Measurements from ENCODE around the gene TEX14. TPM values are rescaled to one million over a fixed set of nuclear protein-coding genes. Genes with fewer than 3 reads are reported as not detected.
"Not testable (repeated sequence)": the region's sequence is repeated elsewhere in the genome, so short reads cannot be mapped to it uniquely, and the experiment has no call there.

Gene TEX14
- total and polyA plus RNA-seq, 2 donors (not counting 3 experiments of a cell fraction or from before 2014, with no cell fraction given), result 0.10 TPM; not detected in 1

DNA sequence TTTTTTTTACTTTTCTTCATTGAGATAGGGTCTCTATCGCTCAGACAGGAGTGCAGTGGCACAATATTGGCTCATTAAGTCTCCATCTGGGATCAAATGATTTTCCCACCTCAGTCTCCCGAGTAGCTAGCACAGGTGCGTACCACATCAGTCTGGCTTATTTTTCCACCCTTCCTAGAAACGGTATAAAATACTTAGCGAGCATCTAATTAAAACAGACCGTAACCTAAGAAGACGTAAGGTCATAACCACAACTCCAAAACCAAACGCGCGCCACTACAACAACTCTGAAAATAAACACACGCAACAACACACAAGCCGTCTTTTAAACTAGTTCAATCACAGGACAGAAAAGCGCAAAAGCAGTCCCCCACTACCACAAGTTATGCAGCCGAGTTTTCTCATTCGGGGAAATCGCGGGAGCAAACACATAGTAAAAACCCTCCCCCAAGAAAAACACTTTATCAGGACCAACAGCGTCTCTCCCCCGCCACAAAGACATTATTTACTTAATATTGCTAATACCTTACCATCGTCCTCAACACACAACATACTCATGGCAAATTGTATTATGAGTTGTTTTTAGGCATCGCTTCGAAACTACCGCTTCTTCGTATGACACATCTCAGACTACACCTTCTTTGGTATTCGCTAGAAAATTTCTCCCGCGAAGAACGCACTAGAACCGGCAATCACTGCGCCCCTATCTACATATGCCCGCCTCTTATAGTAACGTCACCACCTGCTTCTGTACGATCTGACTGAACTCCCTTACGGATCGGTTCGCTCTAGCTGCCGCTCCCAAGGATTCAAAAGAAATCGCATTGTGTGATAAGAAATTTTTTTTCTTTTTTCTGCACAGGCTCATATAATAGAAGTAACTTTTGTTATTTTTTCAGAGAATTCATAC, 32.8 kb downstream of the TEX14 start:
- no peaks in the 10 kb centered on the region for H3K36me3 ChIP-seq (ENCODE audit: control insufficient read depth in 2 of 2, extremely low read depth in 1 of 2, insufficient read depth in 2 of 2, low read length in 2 of 2)
- dilution Hi-C loops (cut with MboI; ENCODE audit: extremely low pct_ligation_motif_present, low sequenced_read_pairs) (no loop called here), intact Hi-C loops (cut with micrococcal nuclease) (loop anchor here (1.0 to 2.0 kb wide), 8 partner anchors 17 to 447 kb away; partner anchors contain the start of genes RAD51C, TEX14 and TRIM37)
- no peaks in the 10 kb centered on the region for H4K20me1 ChIP-seq (replicated peaks; ENCODE audit: control insufficient read depth, extremely low read depth, insufficient read depth, low read length)
- TSS peak; percentile 100 for BruUV-seq (replicated peaks)
- H3K4me3 ChIP-seq (replicated peaks in 1 of 3; ENCODE audit: insufficient read depth in 1 of 3, low read depth in 1 of 3, low read length in 3 of 3), result peak overlapping the region; percentile 26 to 42 (median 28)
- no peaks in the 10 kb centered on the region for H3K9me1 ChIP-seq (replicated peaks; ENCODE audit: control insufficient read depth, extremely low read depth, insufficient read depth, low read length)
- no peaks in the 10 kb centered on the region for H3K9me3 ChIP-seq (replicated peaks; ENCODE audit: control insufficient read depth, insufficient read depth, low read length)
- no peaks in the 10 kb centered on the region for H3K4me1 ChIP-seq (ENCODE audit: control insufficient read depth, extremely low read depth, insufficient read depth, low read length)
- POLR2A ChIA-PET, result interaction anchor here (0.7 to 6.2 kb wide), 12 partner anchors 16 to 496 kb away, joined by 3 to 105 read pairs (median 5); partner anchors contain the start of genes PRR11 and RAD51C
- CTCF ChIA-PET, result interaction anchor here (0.6 to 1.6 kb wide), 7 partner anchors 27 to 346 kb away, joined by 3 to 5 read pairs (median 3); no protein-coding TSS in a partner anchor
- no peaks in the 10 kb centered on the region for H3K79me2 ChIP-seq (ENCODE audit: control insufficient read depth, insufficient read depth, low read length)
- H3K27me3 ChIP-seq (ENCODE audit: control insufficient read depth in 2 of 2, insufficient read depth in 2 of 2, low read length in 2 of 2), result no peaks in the 10 kb centered on the region
- peak overlapping the region; percentile 60 for H3K4me2 ChIP-seq (ENCODE audit: insufficient read depth, low read length)
- TF ChIP-seq GATA2 (IDR thresholded peaks at IDR 0.05; ENCODE audit: insufficient read depth, insufficient read length, low read depth, low read length), result peak; percentile 19
- no peak for TF ChIP-seq EZH2 (IDR thresholded peaks at IDR 0.05; ENCODE audit: borderline replicate concordance, low read depth, low read length, severe bottlenecking)
- peak; percentile 100 for TF ChIP-seq POLR2A (IDR thresholded peaks at IDR 0.05; ENCODE audit: low read depth, low read length)
- TF ChIP-seq FOS (IDR thresholded peaks at IDR 0.05; ENCODE audit: borderline replicate concordance, insufficient read depth, low read length), result no peak
- TF ChIP-seq POLR2AphosphoS5 (IDR thresholded peaks at IDR 0.05; ENCODE audit: insufficient read depth, low read depth, low read length), result peak; percentile 100
- TF ChIP-seq MYC (IDR thresholded peaks at IDR 0.05; ENCODE audit: low read depth, low read length), result no peak
- TF ChIP-seq, protein P1, sequence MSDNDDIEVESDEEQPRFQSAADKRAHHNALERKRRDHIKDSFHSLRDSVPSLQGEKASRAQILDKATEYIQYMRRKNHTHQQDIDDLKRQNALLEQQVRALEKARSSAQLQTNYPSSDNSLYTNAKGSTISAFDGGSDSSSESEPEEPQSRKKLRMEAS (IDR thresholded peaks at IDR 0.05; ENCODE audit: insufficient read depth, insufficient read length), result no peak
- TF ChIP-seq JUN (IDR thresholded peaks at IDR 0.05; ENCODE audit: borderline replicate concordance, insufficient read depth, insufficient read length, low read depth), result peak; percentile 20
- TF ChIP-seq, protein P2, sequence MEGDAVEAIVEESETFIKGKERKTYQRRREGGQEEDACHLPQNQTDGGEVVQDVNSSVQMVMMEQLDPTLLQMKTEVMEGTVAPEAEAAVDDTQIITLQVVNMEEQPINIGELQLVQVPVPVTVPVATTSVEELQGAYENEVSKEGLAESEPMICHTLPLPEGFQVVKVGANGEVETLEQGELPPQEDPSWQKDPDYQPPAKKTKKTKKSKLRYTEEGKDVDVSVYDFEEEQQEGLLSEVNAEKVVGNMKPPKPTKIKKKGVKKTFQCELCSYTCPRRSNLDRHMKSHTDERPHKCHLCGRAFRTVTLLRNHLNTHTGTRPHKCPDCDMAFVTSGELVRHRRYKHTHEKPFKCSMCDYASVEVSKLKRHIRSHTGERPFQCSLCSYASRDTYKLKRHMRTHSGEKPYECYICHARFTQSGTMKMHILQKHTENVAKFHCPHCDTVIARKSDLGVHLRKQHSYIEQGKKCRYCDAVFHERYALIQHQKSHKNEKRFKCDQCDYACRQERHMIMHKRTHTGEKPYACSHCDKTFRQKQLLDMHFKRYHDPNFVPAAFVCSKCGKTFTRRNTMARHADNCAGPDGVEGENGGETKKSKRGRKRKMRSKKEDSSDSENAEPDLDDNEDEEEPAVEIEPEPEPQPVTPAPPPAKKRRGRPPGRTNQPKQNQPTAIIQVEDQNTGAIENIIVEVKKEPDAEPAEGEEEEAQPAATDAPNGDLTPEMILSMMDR (IDR thresholded peaks at IDR 0.05; ENCODE audit: extremely low read depth in 1 of 2, insufficient read depth in 1 of 2, low read depth in 1 of 2, low read length in 2 of 2), result no peak
- DNase-seq (ENCODE audit: low read depth, low spot score) (peak; percentile 98), FAIRE-seq (peak; percentile 90)
- peak overlapping the region; percentile 94 for H3K27ac ChIP-seq (ENCODE audit: insufficient read depth, low read depth, low read length)
- H2AFZ ChIP-seq (ENCODE audit: low read depth, low read length), result peak overlapping the region; percentile 22
- peak overlapping the region; percentile 96 for H3K9ac ChIP-seq (replicated peaks; ENCODE audit: extremely low read depth, insufficient read depth, low read length)

DNA sequence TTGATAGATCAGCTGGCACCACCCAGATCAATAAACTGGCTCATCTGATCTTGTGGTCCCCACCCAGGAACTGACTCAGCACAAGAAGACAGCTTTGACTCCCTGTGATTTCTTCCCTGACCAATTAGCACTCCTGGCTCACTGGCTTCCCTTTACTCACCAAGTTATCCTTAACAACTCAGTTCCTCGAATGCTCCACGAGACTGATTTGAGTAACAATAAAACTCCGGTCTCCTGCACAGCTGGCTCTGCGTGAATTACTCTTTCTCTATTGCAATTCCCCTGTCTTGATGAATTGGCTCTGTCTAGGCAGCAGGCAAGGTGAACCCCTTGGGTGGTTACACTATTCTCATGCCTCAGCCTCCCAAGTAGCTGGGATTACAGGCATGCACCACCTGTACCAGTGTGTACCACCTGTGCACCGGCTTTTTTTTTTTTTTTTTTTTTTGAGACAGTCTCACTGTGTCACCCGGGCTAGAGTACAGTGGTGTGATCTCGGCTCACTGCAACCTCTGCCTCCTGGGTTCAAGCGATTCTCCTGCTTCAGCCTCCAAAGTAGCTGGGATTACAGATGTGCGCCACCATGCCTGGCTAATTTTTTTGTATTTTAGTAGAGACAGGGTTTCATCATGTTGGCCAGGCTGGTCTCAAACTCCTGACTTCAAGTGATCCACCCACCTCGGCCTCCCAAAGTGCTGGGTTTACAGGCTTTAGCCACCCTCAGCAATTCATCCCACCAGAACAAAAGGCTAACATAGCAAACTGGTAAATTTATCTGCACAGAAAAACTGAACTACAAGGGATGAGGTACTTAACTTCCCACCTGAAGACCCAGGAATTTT, 33.7 kb downstream of the TEX14 start:
- FAIRE-seq; dilution Hi-C loops (cut with MboI; ENCODE audit: extremely low pct_ligation_motif_present, low sequenced_read_pairs); H3K4me3 ChIP-seq (replicated peaks in 1 of 3; ENCODE audit: insufficient read depth in 1 of 3, low read depth in 1 of 3, low read length in 3 of 3); H3K27ac ChIP-seq (ENCODE audit: insufficient read depth, low read depth, low read length); H2AFZ ChIP-seq (ENCODE audit: low read depth, low read length); H4K20me1 ChIP-seq (replicated peaks; ENCODE audit: control insufficient read depth, extremely low read depth, insufficient read depth, low read length); H3K79me2 ChIP-seq (ENCODE audit: control insufficient read depth, insufficient read depth, low read length); H3K9me1 ChIP-seq (replicated peaks; ENCODE audit: control insufficient read depth, extremely low read depth, insufficient read depth, low read length); DNase-seq (ENCODE audit: low read depth, low spot score); H3K4me2 ChIP-seq (ENCODE audit: insufficient read depth, low read length); H3K4me1 ChIP-seq (ENCODE audit: control insufficient read depth, extremely low read depth, insufficient read depth, low read length); H3K36me3 ChIP-seq (ENCODE audit: control insufficient read depth in 2 of 2, extremely low read depth in 1 of 2, insufficient read depth in 2 of 2, low read length in 2 of 2); H3K9ac ChIP-seq (replicated peaks; ENCODE audit: extremely low read depth, insufficient read depth, low read length); BruUV-seq (replicated peaks); H3K27me3 ChIP-seq (ENCODE audit: control insufficient read depth in 2 of 2, insufficient read depth in 2 of 2, low read length in 2 of 2); H3K9me3 ChIP-seq (replicated peaks; ENCODE audit: control insufficient read depth, insufficient read depth, low read length): not testable (repeated sequence)
- ChIA-PET POLR2A (interaction anchor here (0.7 to 6.2 kb wide), 11 partner anchors 15 to 497 kb away, joined by 3 to 105 read pairs (median 5); partner anchors contain the start of genes PRR11 and RAD51C), CTCF (interaction anchor here (1.1 to 1.2 kb wide), 3 partner anchors 53 to 139 kb away, joined by 3 to 4 read pairs (median 4); no protein-coding TSS in a partner anchor)
- intact Hi-C loops (cut with micrococcal nuclease), result loop anchor here (2.0 kb wide), 2 partner anchors 35 to 45 kb away; partner anchors contain the start of genes RAD51C and TEX14

All from endothelial cell of umbilical vein (primary cell).